GM13977 (cell line): ENCODE data around the gene MT1M.
A peak's percentile ranks its signal among the peaks of the same experiment; 100 is the strongest.

Experiments
- DNase-seq: peaks from one replicate; pipeline ENCODE4 v3.0.0; 2012; ENCODE audit warnings: low spot score
- in situ Hi-C: fragments of 300-500 bp; cut with MboI; formaldehyde crosslinking; loops from one replicate; pipeline ENCODE4 v1.12.0; 2022; ENCODE audit warnings: low sequenced_read_pairs, low pct_unique_long_range_greater_than_20kb, mixed read lengths, inconsistent platforms; ENCODE audit not compliant: unreplicated experiment
- TF ChIP-seq, protein P1 (sequence below): IDR thresholded peaks from 2 replicates; pipeline ENCODE4 v1.5.1; 2012; ENCODE audit warnings: mild to moderate bottlenecking, control low read depth; ENCODE audit not compliant: insufficient read depth; ENCODE audit errors: extremely low read depth, missing control alignments

MT1M gene

DNA sequence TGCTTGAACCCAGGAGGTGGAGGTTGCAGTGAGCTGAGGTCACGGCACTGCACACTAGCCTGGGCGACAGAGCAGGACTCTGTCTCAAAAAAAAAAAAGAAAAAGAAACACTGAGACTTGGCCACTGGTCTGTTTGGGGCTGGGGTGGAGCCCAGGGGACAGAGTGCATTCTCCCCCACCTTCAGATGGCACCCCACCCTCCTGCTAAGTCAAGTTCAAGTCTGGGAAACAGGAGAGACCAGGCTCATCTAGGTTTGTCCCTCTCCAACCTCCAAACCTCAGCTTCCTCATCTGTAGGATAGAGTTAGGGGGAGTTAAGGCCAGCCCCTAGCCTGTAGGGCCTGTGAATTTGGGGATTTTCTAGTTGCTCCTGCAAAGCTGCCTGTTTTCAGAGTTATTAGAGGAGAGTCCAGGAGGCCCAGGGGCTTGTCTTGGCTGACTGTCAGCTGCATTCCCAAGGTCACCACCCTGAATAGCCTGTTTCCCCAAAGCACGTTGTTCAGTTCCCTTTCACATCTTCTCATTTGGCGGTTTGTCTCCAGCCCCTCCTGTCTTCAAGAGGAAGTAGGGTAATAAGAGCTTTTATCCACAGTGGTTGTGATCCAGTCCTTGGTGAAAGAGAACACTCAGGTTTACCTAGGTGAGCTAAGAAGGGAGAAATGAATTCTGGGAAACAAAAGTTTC, 40.9 kb upstream of the MT1M start:
- TF ChIP-seq, protein P1, sequence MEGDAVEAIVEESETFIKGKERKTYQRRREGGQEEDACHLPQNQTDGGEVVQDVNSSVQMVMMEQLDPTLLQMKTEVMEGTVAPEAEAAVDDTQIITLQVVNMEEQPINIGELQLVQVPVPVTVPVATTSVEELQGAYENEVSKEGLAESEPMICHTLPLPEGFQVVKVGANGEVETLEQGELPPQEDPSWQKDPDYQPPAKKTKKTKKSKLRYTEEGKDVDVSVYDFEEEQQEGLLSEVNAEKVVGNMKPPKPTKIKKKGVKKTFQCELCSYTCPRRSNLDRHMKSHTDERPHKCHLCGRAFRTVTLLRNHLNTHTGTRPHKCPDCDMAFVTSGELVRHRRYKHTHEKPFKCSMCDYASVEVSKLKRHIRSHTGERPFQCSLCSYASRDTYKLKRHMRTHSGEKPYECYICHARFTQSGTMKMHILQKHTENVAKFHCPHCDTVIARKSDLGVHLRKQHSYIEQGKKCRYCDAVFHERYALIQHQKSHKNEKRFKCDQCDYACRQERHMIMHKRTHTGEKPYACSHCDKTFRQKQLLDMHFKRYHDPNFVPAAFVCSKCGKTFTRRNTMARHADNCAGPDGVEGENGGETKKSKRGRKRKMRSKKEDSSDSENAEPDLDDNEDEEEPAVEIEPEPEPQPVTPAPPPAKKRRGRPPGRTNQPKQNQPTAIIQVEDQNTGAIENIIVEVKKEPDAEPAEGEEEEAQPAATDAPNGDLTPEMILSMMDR, result no peak
- in situ Hi-C loops, result no loop called here
- DNase-seq, result no peak

DNA sequence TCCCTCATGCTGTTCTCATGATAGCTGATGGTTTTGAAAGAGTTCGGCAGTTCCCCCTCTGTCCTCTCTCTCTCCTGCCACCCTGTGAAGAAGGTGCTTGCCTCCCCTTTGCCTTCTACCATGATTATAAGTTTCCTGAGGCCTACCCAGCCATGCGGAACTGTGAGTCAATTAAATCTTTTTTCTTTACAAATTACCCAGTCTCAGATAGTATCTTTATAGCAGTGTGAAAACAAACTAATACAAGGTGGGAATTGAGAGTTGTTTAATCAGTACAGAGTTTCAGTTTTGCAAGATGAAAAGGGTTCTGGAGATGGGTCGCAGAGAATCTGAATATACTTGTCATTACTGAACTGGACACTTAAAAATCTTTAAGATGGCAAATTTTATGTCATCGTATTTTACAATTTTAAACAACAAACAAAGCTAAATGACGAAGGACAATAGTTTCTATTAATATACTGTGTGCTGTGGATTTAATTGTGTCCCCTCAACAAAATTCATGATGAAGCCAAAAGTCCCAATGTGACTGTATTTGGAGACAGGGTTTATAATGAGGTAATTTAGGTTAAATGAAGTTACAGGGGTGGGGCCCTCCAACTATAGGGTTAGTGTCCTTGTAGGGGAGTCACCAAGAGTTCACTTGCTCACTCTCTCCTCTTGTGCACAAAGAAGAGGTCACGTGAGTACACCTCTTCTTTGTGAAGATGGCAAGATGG, 38.7 kb upstream of the MT1M start:
- in situ Hi-C loops, result no loop called here
- DNase-seq, result no peak
- TF ChIP-seq, protein P1, result no peak

DNA sequence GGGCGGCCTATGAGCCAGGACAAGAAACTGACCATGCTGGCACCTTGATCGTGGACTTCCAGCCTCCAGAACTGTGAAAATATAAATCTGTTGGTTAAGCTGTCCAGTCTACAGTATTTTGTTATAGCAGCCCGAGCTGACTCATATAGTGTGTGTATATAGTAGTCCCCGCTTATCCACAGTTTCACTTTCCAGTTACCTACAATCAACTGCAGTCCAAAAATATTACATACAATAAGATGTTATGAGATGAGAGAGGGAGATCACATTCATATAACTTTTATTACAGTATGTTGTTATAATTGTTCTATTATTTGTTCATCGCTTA, 38.2 kb upstream of the MT1M start:
- DNase-seq, result no peak
- in situ Hi-C loops, result no loop called here
- TF ChIP-seq, protein P1, result no peak

DNA sequence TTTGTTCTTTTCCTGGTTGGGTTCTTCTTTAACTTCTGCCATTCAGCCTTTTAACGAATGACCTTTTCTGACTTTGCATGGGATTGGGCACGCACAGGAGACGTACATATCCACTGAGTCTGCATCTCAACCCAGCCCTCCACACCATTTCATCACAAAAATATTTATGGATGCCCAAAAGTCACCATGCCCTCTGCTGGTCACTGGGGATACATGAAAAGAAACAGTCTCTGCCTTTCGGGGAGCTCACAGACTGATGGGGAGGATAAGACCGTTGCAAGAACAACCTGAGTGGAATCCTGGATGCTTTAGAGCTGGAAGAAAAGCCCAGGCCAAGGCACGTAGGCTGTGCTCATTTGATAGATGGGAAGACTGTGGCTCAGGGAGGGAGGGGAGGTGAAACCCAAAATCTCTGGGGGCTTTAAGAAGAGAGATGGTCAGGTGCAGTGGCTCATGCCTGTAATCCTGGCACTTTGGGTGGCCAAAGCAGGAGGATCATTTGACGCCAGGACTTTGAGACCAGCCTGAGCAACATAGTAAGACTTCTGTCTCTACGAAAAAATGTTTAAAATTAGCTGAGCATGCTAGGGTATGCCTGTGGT, 32.0 kb upstream of the MT1M start:
- TF ChIP-seq, protein P1, result peak; percentile 58
- in situ Hi-C loops, result no loop called here
- peak; percentile 63 for DNase-seq

- DNase-seq, result no peak
- TF ChIP-seq, protein P1, result no peak
- in situ Hi-C loops, result no loop called here
These were observed 31.1 kb upstream of the MT1M start for GRCh38 chr16:56601325-56601724.

GRCh38 chr16:56603589-56603988, 28.9 kb upstream of the MT1M start:
- TF ChIP-seq, protein P1, result peak; percentile 36
- in situ Hi-C loops, result no loop called here
- DNase-seq, result no peak
